Cerebellar cortex (tissue), 1 donor: ENCODE results near the gene HOGA1.

Experiments
- DNase-seq: peaks from one replicate; pipeline ENCODE4 v3.0.0-alpha.2; 2015; ENCODE audit warnings: low spot score

HOGA1 gene

GRCh38 chr10:97580421-97581367, 3.5 kb upstream of the HOGA1 start:
- DNase-seq = peak; percentile 52

GRCh38 chr10:97582169-97582568, 2.0 kb upstream of the HOGA1 start:
- no peak for DNase-seq

GRCh38 chr10:97583476-97583875, 713 bp upstream of the HOGA1 start:
- DNase-seq = no peak

GRCh38 chr10:97584798-97585438, 729 bp downstream of the HOGA1 start:
- no peak for DNase-seq

- no peak for DNase-seq
Measured at GRCh38 chr10:97585439-97585811, 1.2 kb downstream of the HOGA1 start.

GRCh38 chr10:97587183-97587582, 3.0 kb downstream of the HOGA1 start:
- DNase-seq = no peak

GRCh38 chr10:97589479-97589878, 5.3 kb downstream of the HOGA1 start, which contains the start of gene C10orf62:
Gene C10orf62, plus strand, starts transcription at chr10:97589721. Its CDS starts 177 bp downstream, at chr10:97589898.
- DNase-seq = no peak

- DNase-seq = no peak
Measured at GRCh38 chr10:97590082-97590747, 6.0 kb downstream of the HOGA1 start.

- DNase-seq = no peak
Measured at GRCh38 chr10:97590748-97591495, 6.7 kb downstream of the HOGA1 start.

- no peak for DNase-seq
Measured at GRCh38 chr10:97593421-97593820, 9.2 kb downstream of the HOGA1 start.

- DNase-seq = no peak
Measured at GRCh38 chr10:97596101-97597082, 12.2 kb downstream of the HOGA1 start.

- DNase-seq = no peak
Measured at GRCh38 chr10:97597778-97598177, 13.6 kb downstream of the HOGA1 start.

- DNase-seq = no peak
Measured at GRCh38 chr10:97598407-97599271, 14.4 kb downstream of the HOGA1 start.

- DNase-seq = no peak
Measured at GRCh38 chr10:97599272-97599619, 15.1 kb downstream of the HOGA1 start.

GRCh38 chr10:97600616-97601015, 16.4 kb downstream of the HOGA1 start:
- peak; percentile 72 for DNase-seq

GRCh38 chr10:97601268-97602215, 17.4 kb downstream of the HOGA1 start:
- DNase-seq = peak; percentile 77

- no peak for DNase-seq
Measured at GRCh38 chr10:97607095-97607636, 23.0 kb downstream of the HOGA1 start.

- peak; percentile 92 for DNase-seq
Measured at GRCh38 chr10:97608991-97609561, 24.9 kb downstream of the HOGA1 start.
